ENCODE measurements around the gene CXCL11.

CXCL11 gene

GRCh38 chr4:76035799-76036380, at the start of gene CXCL11:
CXCL11 (minus strand) TSS chr4:76036070; CDS start chr4:76035987, 83 bp downstream.
- Mint-ChIP-seq H3K36me3 (ENCODE audit: low read depth) (no peaks in the 10 kb centered on the region), H3K4me3 (no peak within 1 kb of the TSS), H3K4me1 (no peaks in the 10 kb centered on the region), H3K27ac (no peak within 1 kb of the TSS), H3K27me3 (ENCODE audit: low read depth) (no peaks in the 10 kb centered on the region), H3K9me3 (no peaks in the 10 kb centered on the region)
- TF ChIP-seq CTCF (IDR thresholded peaks at IDR 0.05; ENCODE audit: unreplicated experiment in 3 of 3), result no peak

- no peaks in the 10 kb centered on the region for H3K36me3 Mint-ChIP-seq (ENCODE audit: low read depth)
- no peak overlapping the region for H3K4me3 Mint-ChIP-seq
- no peak for TF ChIP-seq CTCF (IDR thresholded peaks at IDR 0.05; ENCODE audit: unreplicated experiment in 3 of 3)
- peaks cover 7% of the 10 kb centered on the region for H3K4me1 Mint-ChIP-seq
- H3K27ac Mint-ChIP-seq, result no peak overlapping the region
- no peaks in the 10 kb centered on the region for H3K9me3 Mint-ChIP-seq
- no peaks in the 10 kb centered on the region for H3K27me3 Mint-ChIP-seq (ENCODE audit: low read depth)
These were observed 48.7 kb upstream of the CXCL11 start for GRCh38 chr4:76084542-76084941.

- Mint-ChIP-seq H3K27ac (no peak overlapping the region), H3K9me3 (no peaks in the 10 kb centered on the region), H3K27me3 (ENCODE audit: low read depth) (no peaks in the 10 kb centered on the region), H3K4me3 (no peak overlapping the region), H3K36me3 (ENCODE audit: low read depth) (no peaks in the 10 kb centered on the region), H3K4me1 (peaks cover 7% of the 10 kb centered on the region)
- TF ChIP-seq CTCF (IDR thresholded peaks at IDR 0.05; ENCODE audit: unreplicated experiment in 3 of 3), result no peak
These were observed 47.6 kb upstream of the CXCL11 start for GRCh38 chr4:76083386-76083988.

GRCh38 chr4:76078033-76078613, 42.3 kb upstream of the CXCL11 start:
- Mint-ChIP-seq H3K4me3 (no peak overlapping the region), H3K27me3 (ENCODE audit: low read depth) (no peaks in the 10 kb centered on the region), H3K4me1 (peaks cover 5% of the 10 kb centered on the region), H3K36me3 (ENCODE audit: low read depth) (no peaks in the 10 kb centered on the region), H3K27ac (no peak overlapping the region), H3K9me3 (no peaks in the 10 kb centered on the region)
- TF ChIP-seq CTCF (IDR thresholded peaks at IDR 0.05; ENCODE audit: unreplicated experiment in 3 of 3), result no peak

GRCh38 chr4:76074993-76075600, 39.2 kb upstream of the CXCL11 start:
- Mint-ChIP-seq H3K27ac (no peak overlapping the region), H3K9me3 (no peaks in the 10 kb centered on the region), H3K4me3 (no peak overlapping the region), H3K36me3 (ENCODE audit: low read depth) (no peaks in the 10 kb centered on the region), H3K27me3 (ENCODE audit: low read depth) (no peaks in the 10 kb centered on the region), H3K4me1 (peaks cover 5% of the 10 kb centered on the region)
- no peak for TF ChIP-seq CTCF (IDR thresholded peaks at IDR 0.05; ENCODE audit: unreplicated experiment in 3 of 3)

Measured in nephron (organoid).